Mesangial cell (primary cell): ENCODE data around the gene SCN4B. TPM values are rescaled to one million over a fixed set of nuclear protein-coding genes. Genes with fewer than 3 reads are reported as not detected.

Source experiments
- total RNA-seq: library from RNA; depleted of rRNA; stranded (reverse); fragments of >200 nt; gene quantifications from 2 replicates; pipeline ENCODE4 v1.2.3, GENCODE V29; 2015

SCN4B gene, protein sequence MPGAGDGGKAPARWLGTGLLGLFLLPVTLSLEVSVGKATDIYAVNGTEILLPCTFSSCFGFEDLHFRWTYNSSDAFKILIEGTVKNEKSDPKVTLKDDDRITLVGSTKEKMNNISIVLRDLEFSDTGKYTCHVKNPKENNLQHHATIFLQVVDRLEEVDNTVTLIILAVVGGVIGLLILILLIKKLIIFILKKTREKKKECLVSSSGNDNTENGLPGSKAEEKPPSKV
- total RNA-seq, result under 0.01 TPM in 1 of 2 replicates, not detected in the other

DNA sequence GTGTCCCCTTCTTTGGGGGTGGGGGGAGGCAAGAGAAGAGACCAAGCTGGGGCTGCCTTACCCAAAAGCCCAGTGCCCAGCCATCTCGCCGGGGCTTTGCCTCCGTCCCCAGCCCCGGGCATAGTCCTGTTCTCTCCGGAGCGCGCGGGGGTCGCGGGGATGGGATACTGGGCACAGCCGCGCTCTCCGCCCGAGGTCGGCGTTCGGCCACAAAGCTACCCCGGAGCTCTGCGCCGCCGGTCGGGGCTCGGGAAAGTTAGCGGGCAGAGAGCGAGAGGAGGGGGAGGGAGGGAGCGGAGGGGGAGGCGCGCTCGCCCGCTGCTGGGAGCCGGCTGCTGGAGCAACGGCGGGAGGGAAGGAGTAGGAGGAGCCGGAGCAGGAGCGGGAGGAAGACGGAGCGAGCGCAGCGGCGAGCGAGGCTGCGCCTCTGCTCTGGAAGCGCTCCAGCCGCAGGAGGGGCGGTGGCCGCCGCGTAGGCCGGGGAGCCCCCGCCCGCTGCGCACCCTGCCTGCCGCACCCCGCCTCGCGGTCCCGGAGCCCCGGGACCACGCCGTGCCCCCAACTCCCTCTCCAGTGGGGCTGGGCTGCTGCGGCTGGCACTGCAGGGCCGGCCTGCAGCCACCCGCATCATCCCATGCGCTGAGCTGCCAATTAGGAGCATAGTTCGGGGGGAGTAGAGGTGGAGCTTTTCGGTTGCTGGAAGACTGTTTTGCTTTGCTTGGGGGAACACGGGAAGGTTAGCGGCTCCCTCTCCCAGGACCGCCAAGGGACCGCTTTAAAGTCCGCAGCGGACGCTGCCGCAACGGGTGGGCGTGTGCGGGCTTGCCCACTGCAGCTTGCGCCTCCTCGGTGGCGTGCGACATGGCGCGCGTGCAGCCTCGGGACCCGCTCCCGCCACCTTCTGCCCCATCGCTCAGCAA lies at the start of gene SCN4B:
Gene SCN4B (minus strand): TSS at position 272 of the 920 bp plus-strand sequence. CDS start 150 bp downstream, at position 122.

DNA sequence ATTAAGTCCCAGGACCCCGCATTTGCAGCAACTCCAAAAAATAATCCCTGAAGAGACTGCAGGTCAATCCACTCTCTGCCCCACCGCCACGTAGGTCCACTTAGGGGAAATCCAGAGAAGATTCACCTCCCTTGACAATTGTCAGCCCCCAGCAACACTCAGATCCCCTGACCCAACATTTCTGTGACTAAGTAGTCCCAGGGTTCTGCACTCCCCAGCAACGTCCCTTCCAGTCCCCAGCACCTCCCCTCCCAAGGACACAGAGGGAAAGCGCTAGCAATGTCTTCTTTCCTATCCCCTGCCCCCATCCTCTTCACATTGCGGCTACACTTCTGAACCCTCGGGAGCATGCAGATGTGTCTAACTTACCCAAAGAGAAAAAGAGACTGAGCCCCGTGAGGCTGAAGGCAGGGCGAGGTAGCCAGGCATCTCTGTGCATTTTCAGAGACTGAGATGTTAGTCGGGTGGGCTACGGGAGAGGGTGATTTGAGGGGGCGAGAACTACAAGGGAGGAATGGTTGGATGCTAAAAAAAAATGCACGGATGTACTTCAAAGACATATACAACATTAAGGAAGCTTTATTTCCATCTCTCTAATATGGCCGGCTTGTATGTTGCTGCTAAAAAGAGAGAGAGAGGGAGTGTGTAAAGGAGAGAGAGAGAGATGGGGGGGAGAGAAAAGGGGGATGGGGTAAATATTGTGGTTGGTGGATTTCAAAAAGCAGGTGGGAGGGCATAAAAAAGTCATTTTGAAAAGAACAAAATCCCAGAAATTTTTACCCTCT lies 23.6 kb upstream of the SCN4B start, which contains the start of gene SCN2B:
Gene SCN2B (minus strand): TSS at position 647 of the 785 bp plus-strand sequence. CDS start 208 bp downstream, at position 439.

DNA sequence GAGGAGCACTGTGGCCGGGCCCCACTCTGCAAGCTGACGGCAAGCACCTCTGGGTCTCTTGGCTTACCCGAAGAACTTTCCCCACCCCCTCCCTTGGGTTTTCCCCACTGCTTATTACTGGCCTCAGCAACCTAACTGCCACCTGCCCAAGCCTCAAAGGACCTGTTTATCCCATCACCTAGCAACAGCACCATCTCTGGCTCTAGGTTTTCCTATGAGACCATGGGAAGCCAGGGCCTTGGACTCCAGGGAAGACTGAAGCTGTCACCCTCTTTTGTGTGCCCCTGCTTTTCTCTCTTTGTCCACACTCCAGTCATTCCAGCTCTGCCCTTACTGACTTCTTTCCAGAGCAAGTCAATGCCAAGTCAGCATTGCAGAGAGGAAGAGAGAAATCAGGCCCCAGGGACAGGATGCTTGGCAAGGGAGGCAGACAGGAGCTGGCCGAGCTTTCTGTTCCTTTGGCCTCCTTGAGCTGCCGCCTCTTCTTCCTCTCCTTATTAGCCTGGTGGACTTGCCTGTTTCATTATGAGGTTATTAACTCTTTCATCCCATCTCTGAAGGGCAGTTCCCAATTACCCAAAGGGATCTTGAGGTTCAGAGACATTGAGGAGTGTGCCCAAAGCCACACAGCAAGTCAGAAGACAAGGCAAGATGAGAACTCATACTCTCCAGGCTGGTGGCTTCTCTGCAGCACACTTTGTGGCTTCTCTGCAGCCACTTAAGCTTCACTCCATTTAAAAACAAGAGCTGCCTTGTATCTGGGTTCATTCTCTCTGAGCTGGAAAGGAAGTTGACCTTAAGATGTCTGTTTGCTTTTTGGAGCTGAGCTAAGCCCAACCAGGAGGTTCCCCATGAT lies 65.5 kb downstream of the SCN4B start, which contains the start of gene SMIM35:
Gene SMIM35 (minus strand): TSS at position 51 of the 856 bp plus-strand sequence. CDS start 206 bp downstream, outside the sequence.

Other genes starting within 250 kb of the SCN4B start
- 0.13 and 0.16 TPM in 2 replicates for gene TMPRSS13, start 223.4 kb downstream of the SCN4B start, total RNA-seq
- gene IL10RA, start 166.4 kb downstream of the SCN4B start, total RNA-seq, result 0.49 TPM in 1 of 2 replicates, not detected in the other
- gene TMPRSS4, start 75.7 kb downstream of the SCN4B start, total RNA-seq, result 0.25 TPM in 1 of 2 replicates, not detected in the other
- gene SMIM35, start 65.9 kb downstream of the SCN4B start, total RNA-seq, result not detected in 2 replicates
- gene SCN2B, start 23.8 kb upstream of the SCN4B start, total RNA-seq, result 0.13 TPM in 1 of 2 replicates, not detected in the other
- gene JAML, start 72.2 kb upstream of the SCN4B start, total RNA-seq, result not detected in 2 replicates
- gene MPZL3, start 99.5 kb upstream of the SCN4B start, total RNA-seq, result 2.5 and 2.8 TPM in 2 replicates
- 0.16 and 3.8 TPM in 2 replicates for gene MPZL2, start 111.5 kb upstream of the SCN4B start, total RNA-seq
- not detected in 2 replicates for gene CD3E, start 151.9 kb upstream of the SCN4B start, total RNA-seq
- not detected in 2 replicates for gene CD3D, start 189.9 kb upstream of the SCN4B start, total RNA-seq
- not detected in 2 replicates for gene CD3G, start 191.5 kb upstream of the SCN4B start, total RNA-seq
- gene UBE4A, start 206.8 kb upstream of the SCN4B start, total RNA-seq, result 28.2 and 33.0 TPM in 2 replicates
- 37.1 and 55.1 TPM in 2 replicates for gene ATP5MG, start 248.8 kb upstream of the SCN4B start, total RNA-seq